ENCODE data around the gene OR5H2.
"Not testable (repeated sequence)": the region's sequence is repeated elsewhere in the genome, so short reads cannot be mapped to it uniquely, and the experiment has no call there.

Gene OR5H2

GRCh38 chr3:98282205-98282604 lies at the start of gene OR5H2:
OR5H2 (plus strand) TSS chr3:98282505; CDS start chr3:98282903, 398 bp downstream.
- DNase-seq, result no peak

GRCh38 chr3:98233468-98233867 lies 48.8 kb upstream of the OR5H2 start:
- DNase-seq, result no peak

GRCh38 chr3:98240131-98240530 lies 42.2 kb upstream of the OR5H2 start:
- DNase-seq, result no peak

- DNase-seq, result no peak
Measured at GRCh38 chr3:98242155-98242554, 40.1 kb upstream of the OR5H2 start.

- DNase-seq, result no peak
Measured at GRCh38 chr3:98243843-98244242, 38.5 kb upstream of the OR5H2 start.

- no peak for DNase-seq
Measured at GRCh38 chr3:98246142-98246541, 36.2 kb upstream of the OR5H2 start.

GRCh38 chr3:98256026-98256425 lies 26.3 kb upstream of the OR5H2 start:
- not testable (repeated sequence) for DNase-seq

- no peak for DNase-seq
Measured at GRCh38 chr3:98259707-98260106, 22.6 kb upstream of the OR5H2 start.

GRCh38 chr3:98262046-98262445 lies 20.3 kb upstream of the OR5H2 start:
- DNase-seq, result no peak

GRCh38 chr3:98263944-98264343 lies 18.4 kb upstream of the OR5H2 start, which contains the start of gene OR5H6:
OR5H6 (plus strand) TSS chr3:98264244; CDS start chr3:98264333, 89 bp downstream.
- no peak for DNase-seq

GRCh38 chr3:98269846-98270245 lies 12.5 kb upstream of the OR5H2 start:
- DNase-seq, result no peak

- DNase-seq, result no peak
Measured at GRCh38 chr3:98272126-98272525, 10.2 kb upstream of the OR5H2 start.

- DNase-seq, result no peak
Measured at GRCh38 chr3:98274914-98275313, 7.4 kb upstream of the OR5H2 start.

GRCh38 chr3:98290916-98291315 lies 8.6 kb downstream of the OR5H2 start:
- DNase-seq, result no peak

GRCh38 chr3:98291332-98291957 lies 9.1 kb downstream of the OR5H2 start:
- DNase-seq, result no peak

- DNase-seq, result no peak
Measured at GRCh38 chr3:98322101-98322500, 39.8 kb downstream of the OR5H2 start.

- no peak for DNase-seq
Measured at GRCh38 chr3:98322686-98323085, 40.4 kb downstream of the OR5H2 start.

GRCh38 chr3:98323425-98323824 lies 41.1 kb downstream of the OR5H2 start:
- DNase-seq, result no peak

GRCh38 chr3:98325055-98325454 lies 42.8 kb downstream of the OR5H2 start:
- DNase-seq, result no peak

- DNase-seq, result no peak
Measured at GRCh38 chr3:98326105-98326893, 44.0 kb downstream of the OR5H2 start.

GRCh38 chr3:98326945-98327344 lies 44.6 kb downstream of the OR5H2 start:
- no peak for DNase-seq

- no peak for DNase-seq
Measured at GRCh38 chr3:98328933-98329332, 46.6 kb downstream of the OR5H2 start.

GRCh38 chr3:98329392-98330124 lies 47.3 kb downstream of the OR5H2 start:
- no peak for DNase-seq

GRCh38 chr3:98331329-98331728 lies 49.0 kb downstream of the OR5H2 start:
- no peak for DNase-seq
